GM23338 (cell line): Measurements from ENCODE around the gene GPR149. TPM values are rescaled to one million over a fixed set of nuclear protein-coding genes. Genes with fewer than 3 reads are reported as not detected.

ENCODE experiments used
- ATAC-seq: fragments of 200-7000 bp; cut with Tn5 transposase; 3 replicates; pipeline ENCODE4 v1.9.1; 2020
- DNase-seq: peaks from one replicate; pipeline ENCODE4 v3.0.0-alpha.2; 2015; ENCODE audit warnings: low spot score
- H2AFZ ChIP-seq: fragments of 200-600 bp; sonication (generic); 2 replicates; pipeline ENCODE4 v1.8.0; 2016; ENCODE audit warnings: antibody characterized with exemption, mild to moderate bottlenecking, moderate library complexity
- H3F3A ChIP-seq: fragments of 200-600 bp; sonication (generic); replicated peaks from 2 replicates; pipeline ENCODE4 v1.8.0; 2017; ENCODE audit warnings: antibody characterized with exemption, mixed run types, low read depth
- H3K27ac ChIP-seq: fragments of 200-600 bp; sonication (generic); 2 replicates; pipeline ENCODE4 v1.6.1; 2016; ENCODE audit warnings: low read depth
- H3K27me3 ChIP-seq: fragments of 200-600 bp; sonication (generic); 2 replicates; pipeline ENCODE4 v1.8.0; 2016; ENCODE audit warnings: mild to moderate bottlenecking, mixed run types, moderate library complexity; ENCODE audit not compliant: insufficient read depth
- H3K36me3 ChIP-seq: fragments of 200-600 bp; sonication (generic); 2 replicates; pipeline ENCODE4 v1.8.0; 2016; ENCODE audit warnings: mild to moderate bottlenecking; ENCODE audit not compliant: insufficient read depth
- H3K4me1 ChIP-seq: fragments of 200-600 bp; sonication (generic); 2 replicates; pipeline ENCODE4 v1.8.0; 2016; ENCODE audit warnings: mild to moderate bottlenecking, moderate library complexity; ENCODE audit not compliant: insufficient read depth
- H3K4me2 ChIP-seq: fragments of 200-600 bp; sonication (generic); 2 replicates; pipeline ENCODE4 v1.7.1; 2017; ENCODE audit warnings: mixed run types
- H3K4me3 ChIP-seq: fragments of 200-600 bp; sonication (generic); 2 replicates; pipeline ENCODE4 v1.6.1; 2016; ENCODE audit warnings: mixed run types
- H3K79me2 ChIP-seq: fragments of 200-600 bp; sonication (generic); replicated peaks from 2 replicates; pipeline ENCODE4 v1.8.0; 2017; ENCODE audit warnings: mild to moderate bottlenecking; ENCODE audit not compliant: insufficient read depth
- H3K9me2 ChIP-seq: fragments of 200-600 bp; sonication (generic); 2 replicates; pipeline ENCODE4 v1.8.0; 2017; ENCODE audit not compliant: insufficient read depth
- H4K20me1 ChIP-seq: fragments of 200-600 bp; sonication (generic); replicated peaks from 2 replicates; pipeline ENCODE4 v1.8.0; 2017; ENCODE audit warnings: mild to moderate bottlenecking; ENCODE audit not compliant: insufficient read depth
- H3K27ac Mint-ChIP-seq: 2 replicates; pipeline ENCODE4 v1.8.0; 2020; ENCODE audit warnings: inconsistent platforms, mild to moderate bottlenecking, moderate library complexity, mixed read lengths
- H3K27me3 Mint-ChIP-seq: 3 replicates; pipeline ENCODE4 v1.8.0; 2022; ENCODE audit warnings: low read depth, mild to moderate bottlenecking, moderate library complexity, mixed read lengths, inconsistent platforms; ENCODE audit not compliant: insufficient read depth, poor library complexity
- H3K36me3 Mint-ChIP-seq: 3 replicates; pipeline ENCODE4 v1.8.0; 2021; ENCODE audit warnings: low read depth, mild to moderate bottlenecking, inconsistent platforms, moderate library complexity, mixed read lengths
- H3K4me1 Mint-ChIP-seq: 3 replicates; pipeline ENCODE4 v1.8.0; 2020; ENCODE audit warnings: mild to moderate bottlenecking, inconsistent platforms, mixed read lengths
- H3K4me3 Mint-ChIP-seq: 3 replicates; pipeline ENCODE4 v1.8.0; 2021; ENCODE audit warnings: moderate library complexity, mild to moderate bottlenecking, inconsistent platforms, mixed read lengths
- H3K9me3 Mint-ChIP-seq: 3 replicates; pipeline ENCODE4 v1.8.0; 2020; ENCODE audit warnings: moderate library complexity, mild to moderate bottlenecking, inconsistent platforms, mixed read lengths
- CREB1 ChIP-seq: fragments of 250-450 bp; sonication (Bioruptor Pico); IDR thresholded peaks from 2 replicates; pipeline ENCODE4 v1.5.0; 2020; ENCODE audit warnings: low read depth, mild to moderate bottlenecking, moderate library complexity
- CTCF ChIP-seq, 2 experiments: fragments of 200-600 bp in 1 of 2; sonication (generic) in 1 of 2; conservative IDR thresholded peaks; 2 replicates each; pipeline versions ENCODE4 v1.5.1 to v1.6.1; 2016 to 2017; ENCODE audit warnings: antibody characterized with exemption in 2 of 2, low read depth in 2 of 2, mild to moderate bottlenecking in 2 of 2, moderate library complexity in 1 of 2
- ETS1 ChIP-seq: IDR thresholded peaks from 2 replicates; pipeline ENCODE4 v1.6.1; 2016; ENCODE audit warnings: antibody characterized with exemption
- EZH2 ChIP-seq: fragments of 200-600 bp; sonication (generic); IDR thresholded peaks from one replicate; pipeline ENCODE4 v1.8.0; 2017; ENCODE audit warnings: antibody characterized with exemption, mild to moderate bottlenecking, low read depth; ENCODE audit not compliant: unreplicated experiment
- EZH2phosphoT487 ChIP-seq: fragments of 200-600 bp; sonication (generic); IDR thresholded peaks from one replicate; pipeline ENCODE4 v1.8.1; 2018; ENCODE audit warnings: antibody characterized with exemption; ENCODE audit not compliant: unreplicated experiment
- JUNB ChIP-seq: IDR thresholded peaks from one replicate; pipeline ENCODE4 v1.6.1; 2016; ENCODE audit warnings: antibody characterized with exemption; ENCODE audit not compliant: unreplicated experiment
- NANOG ChIP-seq: IDR thresholded peaks from 2 replicates; pipeline ENCODE4 v1.6.1; 2016; ENCODE audit warnings: antibody characterized with exemption, borderline replicate concordance
- POLR2AphosphoS5 ChIP-seq: IDR thresholded peaks from 2 replicates; pipeline ENCODE4 v1.6.1; 2016; ENCODE audit warnings: antibody characterized with exemption, low read depth
- STAT1 ChIP-seq: IDR thresholded peaks from one replicate; pipeline ENCODE4 v1.6.1; 2016; ENCODE audit warnings: antibody characterized with exemption; ENCODE audit not compliant: unreplicated experiment
- ZNF114 ChIP-seq: fragments of 250-450 bp; sonication (Bioruptor Pico); IDR thresholded peaks from 2 replicates; pipeline ENCODE4 v1.5.0; 2020; ENCODE audit warnings: mild to moderate bottlenecking, moderate library complexity
- ZNF331 ChIP-seq: fragments of 250-450 bp; sonication (Bioruptor Pico); IDR thresholded peaks from 2 replicates; pipeline ENCODE4 v1.5.0; 2020; ENCODE audit warnings: low read depth, mild to moderate bottlenecking, moderate library complexity
- polyA plus RNA-seq: library from polyadenylated mRNA; unstranded; fragments of >200 nt; fragmentation: Nextera tagmentation; extraction: Ambion mirVana; gene quantifications from 2 replicates; pipeline ENCODE4 v1.2.1, GENCODE V29; 2016
- total RNA-seq: library from RNA; depleted of rRNA; stranded (reverse); fragments of >200 nt; shearing (Covaris generic); gene quantifications from 2 replicates; pipeline ENCODE4 v1.2.3, GENCODE V29; 2014
- TF ChIP-seq, protein P1 (sequence below): IDR thresholded peaks from one replicate; pipeline ENCODE4 v1.6.1; 2018; ENCODE audit warnings: antibody characterized with exemption; ENCODE audit not compliant: unreplicated experiment
- TF ChIP-seq, protein P2 (sequence below): fragments of 250-450 bp; sonication (Bioruptor Pico); IDR thresholded peaks from 2 replicates; pipeline ENCODE4 v1.5.0; 2020; ENCODE audit warnings: mild to moderate bottlenecking, moderate library complexity

The GPR149 gene
- total and polyA plus RNA-seq, 2 experiments from 2014 or later, result 0.11 to 0.21 TPM

GRCh38 chr3:154464440-154465190 is 34.6 kb upstream of the GPR149 start:
- H3K79me2 ChIP-seq, result no peaks in the 10 kb centered on the region
- TF ChIP-seq NANOG (no peak), ZNF331 (CRISPR knock-in tag) (no peak), ETS1 (no peak), POLR2AphosphoS5 (no peak), CTCF (conservative IDR thresholded peaks at IDR 0.05; ENCODE audit: low read depth in 2 of 2) (no peak), CREB1 (CRISPR knock-in tag) (no peak), EZH2phosphoT487 (no peak), JUNB (no peak), EZH2 (no peak), ZNF114 (CRISPR knock-in tag) (no peak), STAT1 (no peak)
- TF ChIP-seq, protein P1, sequence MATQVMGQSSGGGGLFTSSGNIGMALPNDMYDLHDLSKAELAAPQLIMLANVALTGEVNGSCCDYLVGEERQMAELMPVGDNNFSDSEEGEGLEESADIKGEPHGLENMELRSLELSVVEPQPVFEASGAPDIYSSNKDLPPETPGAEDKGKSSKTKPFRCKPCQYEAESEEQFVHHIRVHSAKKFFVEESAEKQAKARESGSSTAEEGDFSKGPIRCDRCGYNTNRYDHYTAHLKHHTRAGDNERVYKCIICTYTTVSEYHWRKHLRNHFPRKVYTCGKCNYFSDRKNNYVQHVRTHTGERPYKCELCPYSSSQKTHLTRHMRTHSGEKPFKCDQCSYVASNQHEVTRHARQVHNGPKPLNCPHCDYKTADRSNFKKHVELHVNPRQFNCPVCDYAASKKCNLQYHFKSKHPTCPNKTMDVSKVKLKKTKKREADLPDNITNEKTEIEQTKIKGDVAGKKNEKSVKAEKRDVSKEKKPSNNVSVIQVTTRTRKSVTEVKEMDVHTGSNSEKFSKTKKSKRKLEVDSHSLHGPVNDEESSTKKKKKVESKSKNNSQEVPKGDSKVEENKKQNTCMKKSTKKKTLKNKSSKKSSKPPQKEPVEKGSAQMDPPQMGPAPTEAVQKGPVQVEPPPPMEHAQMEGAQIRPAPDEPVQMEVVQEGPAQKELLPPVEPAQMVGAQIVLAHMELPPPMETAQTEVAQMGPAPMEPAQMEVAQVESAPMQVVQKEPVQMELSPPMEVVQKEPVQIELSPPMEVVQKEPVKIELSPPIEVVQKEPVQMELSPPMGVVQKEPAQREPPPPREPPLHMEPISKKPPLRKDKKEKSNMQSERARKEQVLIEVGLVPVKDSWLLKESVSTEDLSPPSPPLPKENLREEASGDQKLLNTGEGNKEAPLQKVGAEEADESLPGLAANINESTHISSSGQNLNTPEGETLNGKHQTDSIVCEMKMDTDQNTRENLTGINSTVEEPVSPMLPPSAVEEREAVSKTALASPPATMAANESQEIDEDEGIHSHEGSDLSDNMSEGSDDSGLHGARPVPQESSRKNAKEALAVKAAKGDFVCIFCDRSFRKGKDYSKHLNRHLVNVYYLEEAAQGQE, result no peak
- TF ChIP-seq, protein P2, sequence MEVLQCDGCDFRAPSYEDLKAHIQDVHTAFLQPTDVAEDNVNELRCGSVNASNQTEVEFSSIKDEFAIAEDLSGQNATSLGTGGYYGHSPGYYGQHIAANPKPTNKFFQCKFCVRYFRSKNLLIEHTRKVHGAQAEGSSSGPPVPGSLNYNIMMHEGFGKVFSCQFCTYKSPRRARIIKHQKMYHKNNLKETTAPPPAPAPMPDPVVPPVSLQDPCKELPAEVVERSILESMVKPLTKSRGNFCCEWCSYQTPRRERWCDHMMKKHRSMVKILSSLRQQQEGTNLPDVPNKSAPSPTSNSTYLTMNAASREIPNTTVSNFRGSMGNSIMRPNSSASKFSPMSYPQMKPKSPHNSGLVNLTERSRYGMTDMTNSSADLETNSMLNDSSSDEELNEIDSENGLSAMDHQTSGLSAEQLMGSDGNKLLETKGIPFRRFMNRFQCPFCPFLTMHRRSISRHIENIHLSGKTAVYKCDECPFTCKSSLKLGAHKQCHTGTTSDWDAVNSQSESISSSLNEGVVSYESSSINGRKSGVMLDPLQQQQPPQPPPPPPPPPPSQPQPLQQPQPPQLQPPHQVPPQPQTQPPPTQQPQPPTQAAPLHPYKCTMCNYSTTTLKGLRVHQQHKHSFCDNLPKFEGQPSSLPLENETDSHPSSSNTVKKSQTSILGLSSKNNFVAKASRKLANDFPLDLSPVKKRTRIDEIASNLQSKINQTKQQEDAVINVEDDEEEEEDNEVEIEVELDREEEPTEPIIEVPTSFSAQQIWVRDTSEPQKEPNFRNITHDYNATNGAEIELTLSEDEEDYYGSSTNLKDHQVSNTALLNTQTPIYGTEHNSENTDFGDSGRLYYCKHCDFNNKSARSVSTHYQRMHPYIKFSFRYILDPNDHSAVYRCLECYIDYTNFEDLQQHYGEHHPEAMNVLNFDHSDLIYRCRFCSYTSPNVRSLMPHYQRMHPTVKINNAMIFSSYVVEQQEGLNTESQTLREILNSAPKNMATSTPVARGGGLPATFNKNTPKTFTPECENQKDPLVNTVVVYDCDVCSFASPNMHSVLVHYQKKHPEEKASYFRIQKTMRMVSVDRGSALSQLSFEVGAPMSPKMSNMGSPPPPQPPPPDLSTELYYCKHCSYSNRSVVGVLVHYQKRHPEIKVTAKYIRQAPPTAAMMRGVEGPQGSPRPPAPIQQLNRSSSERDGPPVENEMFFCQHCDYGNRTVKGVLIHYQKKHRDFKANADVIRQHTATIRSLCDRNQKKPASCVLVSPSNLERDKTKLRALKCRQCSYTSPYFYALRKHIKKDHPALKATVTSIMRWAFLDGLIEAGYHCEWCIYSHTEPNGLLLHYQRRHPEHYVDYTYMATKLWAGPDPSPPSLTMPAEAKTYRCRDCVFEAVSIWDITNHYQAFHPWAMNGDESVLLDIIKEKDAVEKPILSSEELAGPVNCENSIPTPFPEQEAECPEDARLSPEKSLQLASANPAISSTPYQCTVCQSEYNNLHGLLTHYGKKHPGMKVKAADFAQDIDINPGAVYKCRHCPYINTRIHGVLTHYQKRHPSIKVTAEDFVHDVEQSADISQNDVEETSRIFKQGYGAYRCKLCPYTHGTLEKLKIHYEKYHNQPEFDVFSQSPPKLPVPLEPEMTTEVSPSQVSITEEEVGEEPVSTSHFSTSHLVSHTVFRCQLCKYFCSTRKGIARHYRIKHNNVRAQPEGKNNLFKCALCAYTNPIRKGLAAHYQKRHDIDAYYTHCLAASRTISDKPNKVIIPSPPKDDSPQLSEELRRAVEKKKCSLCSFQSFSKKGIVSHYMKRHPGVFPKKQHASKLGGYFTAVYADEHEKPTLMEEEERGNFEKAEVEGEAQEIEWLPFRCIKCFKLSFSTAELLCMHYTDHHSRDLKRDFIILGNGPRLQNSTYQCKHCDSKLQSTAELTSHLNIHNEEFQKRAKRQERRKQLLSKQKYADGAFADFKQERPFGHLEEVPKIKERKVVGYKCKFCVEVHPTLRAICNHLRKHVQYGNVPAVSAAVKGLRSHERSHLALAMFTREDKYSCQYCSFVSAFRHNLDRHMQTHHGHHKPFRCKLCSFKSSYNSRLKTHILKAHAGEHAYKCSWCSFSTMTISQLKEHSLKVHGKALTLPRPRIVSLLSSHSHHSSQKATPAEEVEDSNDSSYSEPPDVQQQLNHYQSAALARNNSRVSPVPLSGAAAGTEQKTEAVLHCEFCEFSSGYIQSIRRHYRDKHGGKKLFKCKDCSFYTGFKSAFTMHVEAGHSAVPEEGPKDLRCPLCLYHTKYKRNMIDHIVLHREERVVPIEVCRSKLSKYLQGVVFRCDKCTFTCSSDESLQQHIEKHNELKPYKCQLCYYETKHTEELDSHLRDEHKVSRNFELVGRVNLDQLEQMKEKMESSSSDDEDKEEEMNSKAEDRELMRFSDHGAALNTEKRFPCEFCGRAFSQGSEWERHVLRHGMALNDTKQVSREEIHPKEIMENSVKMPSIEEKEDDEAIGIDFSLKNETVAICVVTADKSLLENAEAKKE (CRISPR knock-in tag), result no peak
- H2AFZ ChIP-seq, result no peak overlapping the region
- H3K27ac Mint-ChIP-seq, result no peak overlapping the region
- no peak overlapping the region for H3K4me3 Mint-ChIP-seq
- DNase-seq, result no peak
- no peak overlapping the region for H3K4me3 ChIP-seq
- no peaks in the 10 kb centered on the region for H3F3A ChIP-seq
- H3K36me3 Mint-ChIP-seq, result no peaks in the 10 kb centered on the region
- no peak for ATAC-seq
- no peaks in the 10 kb centered on the region for H3K9me3 Mint-ChIP-seq
- H4K20me1 ChIP-seq, result no peaks in the 10 kb centered on the region
- no peak overlapping the region for H3K4me2 ChIP-seq
- no peak overlapping the region for H3K27ac ChIP-seq
- no peaks in the 10 kb centered on the region for H3K36me3 ChIP-seq
- peaks cover 4% of the 10 kb centered on the region for H3K27me3 Mint-ChIP-seq
- H3K4me1 Mint-ChIP-seq, result peaks cover 2% of the 10 kb centered on the region
- H3K9me2 ChIP-seq, result no peaks in the 10 kb centered on the region
- no peaks in the 10 kb centered on the region for H3K4me1 ChIP-seq
- H3K27me3 ChIP-seq, result no peaks in the 10 kb centered on the region
